Measurements from ENCODE around the gene ADA.
"Not testable (repeated sequence)": the region's sequence is repeated elsewhere in the genome, so short reads cannot be mapped to it uniquely, and the experiment has no call there.

GRCh38 chr20:44588321-44588720, 63.2 kb downstream of the ADA start:
- TF ChIP-seq, protein P1, sequence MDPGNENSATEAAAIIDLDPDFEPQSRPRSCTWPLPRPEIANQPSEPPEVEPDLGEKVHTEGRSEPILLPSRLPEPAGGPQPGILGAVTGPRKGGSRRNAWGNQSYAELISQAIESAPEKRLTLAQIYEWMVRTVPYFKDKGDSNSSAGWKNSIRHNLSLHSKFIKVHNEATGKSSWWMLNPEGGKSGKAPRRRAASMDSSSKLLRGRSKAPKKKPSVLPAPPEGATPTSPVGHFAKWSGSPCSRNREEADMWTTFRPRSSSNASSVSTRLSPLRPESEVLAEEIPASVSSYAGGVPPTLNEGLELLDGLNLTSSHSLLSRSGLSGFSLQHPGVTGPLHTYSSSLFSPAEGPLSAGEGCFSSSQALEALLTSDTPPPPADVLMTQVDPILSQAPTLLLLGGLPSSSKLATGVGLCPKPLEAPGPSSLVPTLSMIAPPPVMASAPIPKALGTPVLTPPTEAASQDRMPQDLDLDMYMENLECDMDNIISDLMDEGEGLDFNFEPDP (CRISPR knock-in tag; IDR thresholded peaks at IDR 0.05), result not testable (repeated sequence)
- not testable (repeated sequence) for TF ChIP-seq CTCF (IDR thresholded peaks at IDR 0.05 in 2 of 3, conservative IDR thresholded peaks at IDR 0.05 in 1 of 3; ENCODE audit: insufficient read depth in 2 of 3, low read depth in 1 of 3, low read length in 3 of 3); EGR1 (conservative IDR thresholded peaks at IDR 0.05); CBX8 (IDR thresholded peaks at IDR 0.05; ENCODE audit: borderline replicate concordance, extremely low read depth, low read depth, low read length, poor library complexity, severe bottlenecking)
